ENCODE data around the gene NRSN2. TPM values are rescaled to one million over a fixed set of nuclear protein-coding genes. Genes with fewer than 3 reads are reported as not detected.

Gene NRSN2
- total RNA-seq, 1 experiment from 2014 or later, result 0.42 TPM

- peaks cover 4% of the 10 kb centered on the region for H3K9me3 Mint-ChIP-seq (ENCODE audit: low read depth, unreplicated experiment)
- BruUV-seq (replicated peaks), result no TSS peak
- H3K27me3 Mint-ChIP-seq (ENCODE audit: unreplicated experiment), result no peaks in the 10 kb centered on the region
- no peak for DNase-seq
- H3K27ac Mint-ChIP-seq (ENCODE audit: unreplicated experiment), result peak overlapping the region; percentile 97
- CTCF ChIA-PET, result no interaction called here
- peaks cover 88% of the 10 kb centered on the region for H3K4me1 Mint-ChIP-seq (ENCODE audit: low read depth, unreplicated experiment)
- peaks cover 54% of the 10 kb centered on the region for H3K36me3 Mint-ChIP-seq (ENCODE audit: insufficient read depth, unreplicated experiment)
- no peak overlapping the region for H3K4me3 Mint-ChIP-seq (ENCODE audit: low read depth, unreplicated experiment)
- TF ChIP-seq CTCF (IDR thresholded peaks at IDR 0.05; ENCODE audit: unreplicated experiment), result no peak
- intact Hi-C loops (cut with micrococcal nuclease; ENCODE audit: unreplicated experiment), result loop anchor here (2.0 kb wide), 1 partner anchor 13 kb away; the partner anchor contains the start of gene TRIB3
These were observed 20.6 kb downstream of the NRSN2 start for GRCh38 chr20:367486-367887.

GRCh38 chr20:368915-369314 is 22.0 kb downstream of the NRSN2 start:
- no peak for TF ChIP-seq CTCF (IDR thresholded peaks at IDR 0.05; ENCODE audit: unreplicated experiment)
- peak overlapping the region; percentile 36 for H3K4me3 Mint-ChIP-seq (ENCODE audit: low read depth, unreplicated experiment)
- H3K27ac Mint-ChIP-seq (ENCODE audit: unreplicated experiment), result peak overlapping the region; percentile 97
- peaks cover 51% of the 10 kb centered on the region for H3K36me3 Mint-ChIP-seq (ENCODE audit: insufficient read depth, unreplicated experiment)
- peaks cover 80% of the 10 kb centered on the region for H3K4me1 Mint-ChIP-seq (ENCODE audit: low read depth, unreplicated experiment)
- CTCF ChIA-PET, result interaction anchor here (0.7 kb wide), 1 partner anchor 95 kb away, joined by 4 read pairs; no protein-coding TSS in a partner anchor
- peaks cover 4% of the 10 kb centered on the region for H3K9me3 Mint-ChIP-seq (ENCODE audit: low read depth, unreplicated experiment)
- BruUV-seq (replicated peaks), result no TSS peak
- H3K27me3 Mint-ChIP-seq (ENCODE audit: unreplicated experiment), result no peaks in the 10 kb centered on the region
- intact Hi-C loops (cut with micrococcal nuclease; ENCODE audit: unreplicated experiment), result no loop called here
- DNase-seq, result no peak

GRCh38 chr20:370151-370600 is 23.3 kb downstream of the NRSN2 start:
- CTCF ChIA-PET, result no interaction called here
- Mint-ChIP-seq H3K36me3 (ENCODE audit: insufficient read depth, unreplicated experiment) (peaks cover 44% of the 10 kb centered on the region), H3K9me3 (ENCODE audit: low read depth, unreplicated experiment) (peaks cover 4% of the 10 kb centered on the region), H3K27ac (ENCODE audit: unreplicated experiment) (peak overlapping the region; percentile 97), H3K4me3 (ENCODE audit: low read depth, unreplicated experiment) (peak overlapping the region; percentile 53), H3K4me1 (ENCODE audit: low read depth, unreplicated experiment) (peaks cover 67% of the 10 kb centered on the region), H3K27me3 (ENCODE audit: unreplicated experiment) (no peaks in the 10 kb centered on the region)
- intact Hi-C loops (cut with micrococcal nuclease; ENCODE audit: unreplicated experiment), result no loop called here
- DNase-seq, result no peak
- BruUV-seq (replicated peaks), result no TSS peak
- TF ChIP-seq CTCF (IDR thresholded peaks at IDR 0.05; ENCODE audit: unreplicated experiment), result no peak

GRCh38 chr20:370977-371754 is 24.3 kb downstream of the NRSN2 start:
- CTCF ChIA-PET, result interaction anchor here (0.6 to 1.6 kb wide), 5 partner anchors 8 to 37 kb away, joined by 4 to 9 read pairs (median 5); partner anchors contain the start of genes RBCK1 and TRIB3
- H3K4me3 Mint-ChIP-seq (ENCODE audit: low read depth, unreplicated experiment), result no peak overlapping the region
- DNase-seq, result no peak
- H3K27me3 Mint-ChIP-seq (ENCODE audit: unreplicated experiment), result no peaks in the 10 kb centered on the region
- TSS peak; percentile 90 for BruUV-seq (replicated peaks)
- peak overlapping the region; percentile 97 for H3K27ac Mint-ChIP-seq (ENCODE audit: unreplicated experiment)
- TF ChIP-seq CTCF (IDR thresholded peaks at IDR 0.05; ENCODE audit: unreplicated experiment), result no peak
- H3K4me1 Mint-ChIP-seq (ENCODE audit: low read depth, unreplicated experiment), result peaks cover 61% of the 10 kb centered on the region
- peaks cover 4% of the 10 kb centered on the region for H3K9me3 Mint-ChIP-seq (ENCODE audit: low read depth, unreplicated experiment)
- intact Hi-C loops (cut with micrococcal nuclease; ENCODE audit: unreplicated experiment), result no loop called here
- H3K36me3 Mint-ChIP-seq (ENCODE audit: insufficient read depth, unreplicated experiment), result peaks cover 35% of the 10 kb centered on the region

Data from Calu3 (cell line).